HCEC 1CT (cell line): ENCODE data around the gene HRC.
"Not testable (repeated sequence)": the region's sequence is repeated elsewhere in the genome, so short reads cannot be mapped to it uniquely, and the experiment has no call there.

Experiments
- DNase-seq: peaks from one replicate; pipeline ENCODE4 v3.0.0-alpha.2; 2017

Gene HRC

GRCh38 chr19:49133621-49134454, 21.4 kb downstream of the HRC start:
- DNase-seq: peak; percentile 58

GRCh38 chr19:49132974-49133609, 22.1 kb downstream of the HRC start:
- DNase-seq: no peak

DNA sequence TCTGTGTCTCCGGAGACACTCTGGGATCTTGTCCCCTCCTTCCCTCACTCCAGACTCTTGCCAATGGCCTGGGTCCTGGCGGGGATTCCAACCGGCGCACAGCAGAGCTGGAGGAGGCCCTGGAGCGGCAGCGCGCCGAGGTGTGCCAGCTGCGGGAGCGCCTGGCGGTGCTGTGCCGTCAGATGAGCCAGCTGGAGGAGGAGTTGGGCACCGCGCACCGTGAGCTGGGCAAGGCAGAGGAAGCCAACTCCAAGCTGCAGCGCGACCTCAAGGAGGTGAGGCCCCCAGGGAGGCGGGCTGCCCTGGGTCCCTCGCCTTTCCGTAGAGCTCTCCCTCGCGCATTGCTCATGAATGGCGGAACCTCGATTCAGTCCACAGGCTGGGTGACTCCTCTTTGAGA, 24.9 kb downstream of the HRC start:
- DNase-seq: no peak

DNA sequence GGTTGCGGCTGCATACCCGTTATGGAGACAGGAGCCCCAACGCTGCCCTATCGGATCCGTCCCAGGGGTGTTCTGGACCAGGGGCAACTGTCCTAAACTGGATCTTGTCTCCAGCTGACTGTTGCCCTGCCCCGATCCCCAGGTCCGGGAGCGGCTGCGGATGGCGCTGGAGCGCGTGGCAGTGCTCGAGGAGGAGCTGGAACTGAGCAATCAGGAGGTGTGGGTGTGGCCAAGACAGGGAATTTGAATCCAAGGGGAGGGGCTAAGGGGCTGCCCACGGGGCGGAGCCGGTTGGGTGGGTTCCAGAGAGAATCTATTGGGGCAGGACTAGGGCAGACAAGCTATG, 26.0 kb downstream of the HRC start:
- no peak for DNase-seq

DNA sequence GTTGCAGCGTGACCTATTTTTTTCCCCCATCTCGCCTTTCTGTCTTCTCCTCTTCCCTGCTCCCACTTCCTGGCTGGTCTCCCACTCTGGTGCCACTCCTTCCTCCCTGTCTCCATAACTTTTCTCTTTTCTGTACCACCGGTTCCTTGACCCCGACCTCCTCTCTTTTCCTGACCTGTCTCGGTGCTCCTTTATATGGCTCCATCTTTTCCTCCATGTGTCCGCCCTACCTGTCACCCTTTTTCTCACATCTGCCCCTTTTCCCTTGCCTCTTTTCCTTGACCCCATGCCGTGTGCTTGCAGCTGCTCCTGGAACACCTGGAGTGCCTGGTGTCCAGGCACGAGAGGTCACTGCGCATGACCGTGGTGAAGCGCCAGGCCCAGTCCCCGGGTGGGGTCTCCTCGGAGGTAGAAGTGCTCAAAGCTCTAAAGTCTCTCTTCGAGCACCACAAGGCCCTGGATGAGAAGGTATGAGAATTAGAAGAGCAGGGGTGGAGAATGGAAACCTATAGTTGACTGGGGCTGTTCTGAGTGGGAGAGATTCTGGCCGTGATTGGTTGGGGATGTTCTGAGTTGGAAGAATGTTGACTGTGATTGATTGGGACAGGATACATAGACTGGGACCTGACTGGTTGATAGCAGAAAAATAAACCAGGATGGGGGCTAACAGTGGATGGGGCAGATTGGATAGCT, 26.5 kb downstream of the HRC start:
- no peak for DNase-seq

GRCh38 chr19:49127674-49128544, 27.3 kb downstream of the HRC start:
- peak; percentile 92 for DNase-seq

DNA sequence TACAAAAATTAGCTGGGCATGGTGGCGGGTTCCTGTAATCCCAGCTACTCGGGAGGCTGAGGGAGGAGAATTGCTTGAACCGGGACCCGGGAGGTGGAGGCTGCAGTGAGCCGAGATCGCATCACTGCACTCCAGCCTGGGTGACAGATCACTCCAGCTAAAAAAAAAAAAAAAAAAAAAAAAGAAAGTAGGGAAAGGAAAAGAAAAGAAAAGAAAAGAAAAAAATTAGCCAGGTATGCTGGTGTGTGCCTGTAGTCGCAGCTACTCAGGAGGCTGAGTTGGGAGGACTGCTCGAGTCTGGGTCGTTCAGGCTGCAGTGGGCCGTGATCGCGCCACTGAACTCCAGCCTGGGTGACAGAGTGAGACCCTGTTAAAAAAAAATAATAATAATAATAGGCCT, 28.0 kb downstream of the HRC start:
- not testable (repeated sequence) for DNase-seq

DNA sequence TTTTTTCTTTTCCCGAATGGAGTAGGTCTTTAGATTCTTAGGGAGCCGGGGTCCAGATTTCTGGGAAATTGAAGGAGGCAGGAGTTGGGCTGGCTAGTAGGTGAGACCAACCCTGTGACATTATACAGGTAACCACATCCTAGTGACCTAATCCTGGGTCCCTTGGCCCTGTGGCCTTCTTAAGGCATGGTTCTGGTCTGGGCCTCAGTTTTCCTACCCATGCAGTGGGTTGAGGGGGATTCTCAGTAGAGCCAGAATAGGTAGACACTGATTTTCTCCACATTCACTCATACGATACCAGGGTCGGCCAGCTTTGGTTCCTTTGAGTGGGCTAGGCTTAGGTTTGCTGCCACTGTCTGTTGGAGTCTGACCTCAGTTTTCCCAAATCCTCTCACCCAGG, 28.6 kb downstream of the HRC start:
- no peak for DNase-seq

GRCh38 chr19:49125025-49125731, 30.0 kb downstream of the HRC start:
- no peak for DNase-seq

DNA sequence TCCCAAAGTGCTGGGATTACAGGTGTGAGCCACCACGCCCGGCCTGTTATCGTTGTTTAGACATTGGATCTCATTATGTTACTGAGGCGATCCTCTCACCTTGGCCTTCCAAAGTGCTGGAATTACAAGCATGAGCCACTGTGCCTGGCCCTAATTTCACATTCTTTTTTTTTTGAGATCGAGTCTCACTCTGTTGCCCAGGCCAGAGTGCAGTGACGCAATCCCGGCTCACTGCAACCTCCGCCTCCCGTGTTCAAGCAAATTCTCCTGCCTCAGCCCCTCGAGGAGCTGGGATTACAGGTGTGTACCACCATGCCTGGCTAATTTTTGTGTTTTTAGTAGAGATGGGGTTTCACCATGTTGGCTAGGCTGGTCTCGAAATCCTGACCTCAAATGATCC, 31.9 kb downstream of the HRC start:
- DNase-seq: not testable (repeated sequence)

DNA sequence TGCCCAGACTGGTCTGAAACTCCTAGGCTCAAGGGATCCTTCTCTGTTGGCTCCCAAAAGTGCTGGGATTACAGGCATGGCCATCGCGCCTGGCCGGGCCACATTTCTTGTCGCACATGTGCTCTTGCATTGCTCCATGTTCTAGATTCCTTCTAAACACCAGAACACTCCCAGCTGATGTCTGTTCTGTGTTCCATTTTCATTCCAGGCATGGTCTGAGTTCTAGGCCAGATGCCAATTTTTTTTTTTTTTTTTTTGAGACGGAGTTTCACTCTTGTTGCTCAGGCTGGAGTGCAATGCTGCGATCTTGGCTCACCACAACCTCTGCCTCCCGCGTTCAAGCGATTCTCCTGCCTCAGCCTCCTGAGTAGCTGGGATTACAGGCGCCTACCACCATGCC, 33.4 kb downstream of the HRC start:
- not testable (repeated sequence) for DNase-seq

DNA sequence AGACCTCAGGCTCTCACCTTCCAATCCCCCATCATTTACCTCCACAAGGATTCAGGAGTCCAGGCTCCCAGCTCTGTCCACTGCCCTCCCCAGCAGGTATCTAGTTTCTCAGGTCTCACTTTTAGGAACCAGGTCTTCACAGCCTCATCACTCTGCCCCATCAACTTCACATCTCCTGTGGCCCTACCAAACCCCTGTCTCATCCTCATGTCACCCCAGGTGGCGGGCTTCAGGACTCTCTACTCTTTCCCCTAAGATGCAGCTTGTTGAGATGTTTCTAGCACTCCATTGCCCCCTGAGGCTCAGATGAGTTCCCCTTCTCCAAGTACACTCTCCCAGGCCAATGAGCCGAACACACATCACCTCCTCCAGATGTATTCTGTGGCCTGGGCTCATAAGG, 34.3 kb downstream of the HRC start:
- no peak for DNase-seq

DNA sequence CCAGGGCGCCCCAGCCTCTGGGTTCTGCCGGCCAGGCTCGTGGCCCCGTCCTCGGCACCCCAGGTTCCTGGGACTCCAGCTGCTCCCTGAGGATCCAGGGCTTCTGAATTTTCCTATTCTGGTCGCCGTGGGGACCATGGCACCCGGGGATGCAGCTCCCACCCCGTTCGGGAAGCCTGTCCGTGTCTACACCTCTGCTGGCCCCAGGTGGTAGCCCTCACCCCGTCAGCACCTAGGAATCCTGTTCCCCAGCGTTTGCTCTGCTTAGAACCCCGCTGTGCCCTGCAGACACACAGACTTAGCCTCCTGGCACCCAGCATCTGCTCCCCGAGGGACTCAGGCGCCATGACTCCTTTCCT, 34.9 kb downstream of the HRC start:
- DNase-seq: no peak

- DNase-seq: peak; percentile 54
Measured at GRCh38 chr19:49119411-49120324, 35.5 kb downstream of the HRC start, which contains the start of gene PPFIA3. TSS of gene PPFIA3 (plus strand) at chr19:49119544. CDS start at chr19:49127874, 8,330 bp downstream.

- DNase-seq: peak; percentile 96
Measured at GRCh38 chr19:49118565-49119410, 36.4 kb downstream of the HRC start, which contains the start of gene C19orf73. TSS of gene C19orf73 (minus strand) at chr19:49119143. CDS start at chr19:49119022, 121 bp downstream.

GRCh38 chr19:49117677-49118564, 37.3 kb downstream of the HRC start:
- no peak for DNase-seq

- no peak for DNase-seq
Measured at GRCh38 chr19:49116544-49116943, 38.7 kb downstream of the HRC start.

DNA sequence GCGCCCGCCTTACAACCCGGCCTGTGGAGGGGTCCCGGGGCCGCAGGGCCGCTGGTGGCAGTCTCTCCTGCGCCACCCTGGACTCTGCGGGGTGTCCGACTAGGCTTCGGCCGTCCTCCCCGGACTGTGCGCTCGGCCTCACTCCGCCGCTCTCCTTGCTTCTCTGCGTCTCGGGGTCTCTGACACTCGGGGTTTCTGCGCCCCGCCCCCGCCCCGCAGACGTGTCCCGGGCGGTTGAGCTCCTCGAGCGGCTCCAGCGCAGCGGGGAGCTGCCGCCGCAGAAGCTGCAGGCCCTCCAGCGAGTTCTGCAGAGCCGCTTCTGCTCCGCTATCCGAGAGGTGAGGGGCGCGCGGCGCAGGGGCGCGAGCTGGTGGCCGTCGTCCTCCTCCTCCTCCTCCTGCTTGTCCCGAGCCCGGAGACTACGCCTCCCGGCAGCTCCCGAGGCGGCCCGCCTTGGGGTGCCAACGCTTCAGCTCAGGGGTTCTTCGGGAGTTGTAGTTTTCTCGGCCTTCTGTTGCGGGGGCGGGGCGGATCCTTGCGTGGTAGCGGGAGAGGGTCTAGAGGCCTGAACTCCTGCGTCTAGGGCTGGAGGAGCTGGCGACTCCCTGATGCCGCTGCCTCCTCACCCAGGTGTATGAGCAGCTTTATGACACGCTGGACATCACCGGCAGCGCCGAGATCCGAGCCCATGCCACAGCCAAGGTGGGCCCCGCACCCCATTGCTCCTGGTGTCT, 40.4 kb downstream of the HRC start:
- DNase-seq: no peak
